ENCODE measurements around the gene IGF2.

IGF2 gene

DNA sequence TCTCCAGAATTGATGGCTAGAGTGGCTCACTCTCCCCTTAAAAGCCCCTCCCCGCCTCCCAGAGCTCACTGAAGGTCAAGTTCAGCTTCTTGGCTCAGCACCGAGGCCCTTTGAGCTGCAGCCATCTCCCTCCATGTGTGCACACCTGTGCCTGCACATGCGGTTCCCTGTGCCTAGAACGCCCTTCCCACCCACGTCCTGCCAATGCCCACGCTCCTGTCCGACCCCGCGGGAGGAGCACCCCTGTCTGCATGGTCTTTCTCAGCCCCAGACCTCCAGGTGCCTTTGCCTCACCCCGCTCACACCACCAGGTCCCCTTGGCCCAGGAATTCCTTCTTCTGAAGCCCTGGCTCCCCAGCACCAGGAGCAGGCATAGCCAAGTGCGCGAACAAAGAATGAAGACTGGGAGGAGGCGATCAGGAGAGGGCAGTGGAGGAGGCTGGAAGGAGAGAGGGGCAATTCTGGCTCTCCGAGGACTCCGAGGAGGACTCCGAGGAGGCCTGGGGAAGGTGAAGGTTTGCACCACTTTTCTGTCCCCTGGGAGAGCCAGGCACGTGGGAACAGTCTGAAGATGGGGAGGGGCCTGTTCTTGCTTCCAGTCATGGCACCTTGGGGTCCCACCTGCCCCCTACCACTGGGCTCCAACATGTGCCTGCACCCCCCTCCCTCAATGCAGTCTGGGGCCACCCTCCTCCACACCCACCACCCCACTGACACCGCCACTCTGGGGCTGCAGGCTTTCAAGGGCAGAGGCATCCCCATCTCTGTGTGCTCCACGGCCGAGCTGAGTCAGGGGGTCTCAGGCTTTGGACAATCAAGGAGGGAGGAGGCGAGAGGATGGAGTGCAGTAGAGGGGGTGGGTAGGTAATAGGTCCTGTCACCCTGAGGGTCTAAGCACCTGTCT, 17.7 kb downstream of the IGF2 start:
- H3K9ac ChIP-seq (ENCODE audit: low read length), result no peak overlapping the region
- no peaks in the 10 kb centered on the region for H3K36me3 ChIP-seq (ENCODE audit: control insufficient read depth, insufficient read depth, low read length)
- H3K4me3 ChIP-seq (ENCODE audit: low read length), result no peak overlapping the region
- peaks cover 22% of the 10 kb centered on the region for H3K27me3 ChIP-seq (ENCODE audit: control insufficient read depth, insufficient read depth, low read length)
- H3K9me3 ChIP-seq (ENCODE audit: control insufficient read depth, low read length), result no peaks in the 10 kb centered on the region
- no peaks in the 10 kb centered on the region for H3K4me1 ChIP-seq (ENCODE audit: control insufficient read depth, insufficient read depth, low read length)

DNA sequence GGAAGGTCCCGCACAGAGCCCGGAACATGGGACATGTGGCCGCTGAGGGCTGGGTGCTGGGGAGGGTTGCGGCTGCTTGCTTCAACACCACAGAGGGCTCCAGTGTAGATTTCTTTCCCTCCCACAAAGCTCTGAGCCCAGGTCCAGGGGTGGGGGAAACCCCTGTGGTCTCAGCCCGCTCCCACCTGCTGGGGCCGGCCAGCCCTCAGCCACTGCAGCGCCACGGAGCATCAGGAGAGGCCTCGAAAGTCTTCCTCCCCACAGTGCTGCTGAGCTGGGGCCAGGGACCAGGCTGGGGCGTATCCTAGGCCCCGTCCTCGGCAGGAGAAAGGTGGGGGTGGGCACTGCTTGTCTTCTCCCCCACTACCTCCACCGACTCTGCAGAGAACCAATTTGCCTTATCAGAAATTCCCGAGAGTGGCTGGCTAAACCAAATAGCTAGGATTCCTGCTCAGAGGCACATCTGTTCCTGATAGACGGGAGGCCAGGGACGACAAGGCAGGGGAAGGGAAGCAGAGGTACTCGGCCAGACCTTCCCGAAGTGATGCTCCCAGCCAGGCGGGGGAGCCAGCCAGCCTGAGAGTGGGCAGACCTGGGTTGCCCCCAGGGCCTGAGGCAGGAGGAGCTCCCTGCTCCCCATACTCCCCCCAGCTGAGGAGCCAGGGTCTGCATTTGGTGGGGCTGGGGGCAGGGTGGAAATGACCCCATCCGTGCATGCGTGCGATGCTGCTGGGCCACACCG, 18.7 kb downstream of the IGF2 start:
- H3K9ac ChIP-seq (ENCODE audit: low read length), result no peak overlapping the region
- peaks cover 22% of the 10 kb centered on the region for H3K27me3 ChIP-seq (ENCODE audit: control insufficient read depth, insufficient read depth, low read length)
- H3K4me3 ChIP-seq (ENCODE audit: low read length), result no peak overlapping the region
- H3K4me1 ChIP-seq (ENCODE audit: control insufficient read depth, insufficient read depth, low read length), result no peaks in the 10 kb centered on the region
- H3K36me3 ChIP-seq (ENCODE audit: control insufficient read depth, insufficient read depth, low read length), result no peaks in the 10 kb centered on the region
- peaks cover 4% of the 10 kb centered on the region for H3K9me3 ChIP-seq (ENCODE audit: control insufficient read depth, low read length)

DNA sequence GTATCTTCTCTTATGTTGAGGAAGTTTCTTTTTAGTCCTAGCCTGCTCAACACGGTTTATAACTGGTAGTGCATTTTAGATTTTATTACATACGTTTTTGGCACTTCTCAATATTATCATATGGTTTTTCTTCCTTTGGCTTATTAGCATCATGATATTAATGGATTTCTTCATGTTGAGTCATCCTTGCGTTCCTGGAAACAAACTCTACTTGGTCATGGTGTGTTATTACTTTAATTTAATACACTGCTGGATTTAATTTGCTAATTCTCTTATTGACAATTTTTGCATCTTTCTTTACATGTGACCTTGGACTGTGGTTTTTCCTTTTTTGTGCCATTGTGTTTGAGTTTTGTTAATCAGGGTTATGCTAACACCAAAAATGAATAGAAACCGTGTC, 20.5 kb downstream of the IGF2 start:
- H3K9ac ChIP-seq (ENCODE audit: low read length), result no peak overlapping the region
- H3K4me3 ChIP-seq (ENCODE audit: low read length), result no peak overlapping the region
- H3K36me3 ChIP-seq (ENCODE audit: control insufficient read depth, insufficient read depth, low read length), result no peaks in the 10 kb centered on the region
- H3K4me1 ChIP-seq (ENCODE audit: control insufficient read depth, insufficient read depth, low read length), result no peaks in the 10 kb centered on the region
- H3K27me3 ChIP-seq (ENCODE audit: control insufficient read depth, insufficient read depth, low read length), result peaks cover 21% of the 10 kb centered on the region
- peaks cover 4% of the 10 kb centered on the region for H3K9me3 ChIP-seq (ENCODE audit: control insufficient read depth, low read length)

DNA sequence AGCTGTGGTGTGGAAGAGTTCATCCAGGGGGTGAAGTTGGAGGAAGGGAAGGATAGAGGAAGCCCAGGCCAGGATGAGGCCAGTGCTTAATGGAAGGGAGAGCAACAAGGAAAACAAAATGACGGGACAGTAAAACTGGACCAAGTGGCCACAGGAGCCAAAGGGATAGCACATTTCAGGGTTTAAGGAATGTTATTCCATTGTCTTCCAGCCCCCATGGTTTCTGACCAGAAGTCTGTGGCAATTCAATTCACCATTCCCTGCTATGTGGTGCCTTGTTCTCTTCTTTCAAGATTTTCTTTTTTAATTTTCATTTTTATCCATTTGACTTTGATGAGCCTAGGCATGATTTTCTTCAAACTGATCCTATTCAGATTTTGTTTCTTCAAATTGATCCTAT, 22.5 kb downstream of the IGF2 start:
- no peak overlapping the region for H3K4me3 ChIP-seq (ENCODE audit: low read length)
- H3K27me3 ChIP-seq (ENCODE audit: control insufficient read depth, insufficient read depth, low read length), result peaks cover 10% of the 10 kb centered on the region
- peaks cover 4% of the 10 kb centered on the region for H3K9me3 ChIP-seq (ENCODE audit: control insufficient read depth, low read length)
- no peaks in the 10 kb centered on the region for H3K4me1 ChIP-seq (ENCODE audit: control insufficient read depth, insufficient read depth, low read length)
- H3K9ac ChIP-seq (ENCODE audit: low read length), result no peak overlapping the region
- no peaks in the 10 kb centered on the region for H3K36me3 ChIP-seq (ENCODE audit: control insufficient read depth, insufficient read depth, low read length)

DNA sequence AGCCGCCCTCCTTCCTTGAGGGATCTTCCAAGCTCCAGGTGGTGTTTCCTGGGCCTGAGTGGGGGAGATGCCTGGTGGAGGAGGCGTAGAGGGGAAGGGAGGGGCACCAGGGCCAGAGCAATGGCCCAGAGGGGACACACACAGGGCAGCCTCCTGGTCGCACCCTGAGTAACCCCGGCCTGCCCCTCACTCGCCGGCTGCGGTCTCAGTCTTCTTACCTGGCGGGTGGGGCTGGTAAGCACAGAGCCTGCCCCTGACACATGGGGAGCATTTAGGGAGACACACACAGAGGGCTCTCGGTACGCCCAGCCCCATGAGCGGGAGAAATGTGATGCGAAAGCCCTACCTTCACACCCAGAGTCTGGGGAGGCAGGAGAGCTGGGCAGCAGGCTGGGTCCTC, 23.9 kb downstream of the IGF2 start:
- H3K27me3 ChIP-seq (ENCODE audit: control insufficient read depth, insufficient read depth, low read length), result peaks cover 4% of the 10 kb centered on the region
- no peak overlapping the region for H3K4me3 ChIP-seq (ENCODE audit: low read length)
- no peaks in the 10 kb centered on the region for H3K4me1 ChIP-seq (ENCODE audit: control insufficient read depth, insufficient read depth, low read length)
- no peaks in the 10 kb centered on the region for H3K36me3 ChIP-seq (ENCODE audit: control insufficient read depth, insufficient read depth, low read length)
- H3K9ac ChIP-seq (ENCODE audit: low read length), result no peak overlapping the region
- H3K9me3 ChIP-seq (ENCODE audit: control insufficient read depth, low read length), result peaks cover 4% of the 10 kb centered on the region

DNA sequence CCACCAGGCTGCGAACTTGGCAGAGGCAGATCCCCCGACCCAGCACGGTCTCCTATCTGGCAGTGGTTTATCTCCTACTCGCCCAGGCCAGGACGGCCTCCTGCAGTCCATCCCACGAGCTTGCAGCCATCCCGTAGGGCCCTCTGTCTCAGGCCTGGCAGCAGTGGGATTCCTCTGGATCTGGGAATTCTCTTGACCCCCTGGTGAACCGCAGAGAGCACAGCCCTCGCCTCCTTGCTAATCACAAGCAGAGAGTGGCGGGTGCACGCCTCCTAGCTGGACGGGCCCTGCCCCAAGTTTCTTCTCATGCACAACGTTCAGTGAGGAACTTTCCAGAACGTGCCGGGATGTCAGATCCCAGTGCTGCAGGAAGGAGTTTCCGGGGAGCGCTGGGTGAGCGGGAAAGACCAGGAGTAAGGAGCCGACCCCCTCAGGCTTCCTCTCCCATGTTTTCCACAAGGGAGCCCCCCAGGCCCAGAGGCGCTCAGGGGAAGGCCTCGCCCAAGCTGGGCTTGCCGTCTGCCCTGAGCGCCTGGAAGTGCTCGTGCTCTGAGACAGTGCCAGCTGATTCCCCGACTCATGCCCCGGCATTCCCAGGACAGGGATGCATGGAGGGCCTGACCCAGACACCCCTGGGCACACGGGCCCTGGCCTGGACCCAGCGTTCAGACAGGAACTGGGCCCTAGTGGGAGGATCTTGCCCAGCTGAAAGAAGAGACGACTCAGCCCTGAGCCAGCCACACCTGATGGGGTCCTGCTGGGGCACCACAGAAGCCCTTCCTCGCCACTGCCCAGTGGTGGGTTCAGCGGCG, 24.6 kb downstream of the IGF2 start:
- H3K9me3 ChIP-seq (ENCODE audit: control insufficient read depth, low read length), result peaks cover 4% of the 10 kb centered on the region
- no peaks in the 10 kb centered on the region for H3K4me1 ChIP-seq (ENCODE audit: control insufficient read depth, insufficient read depth, low read length)
- H3K9ac ChIP-seq (ENCODE audit: low read length), result no peak overlapping the region
- H3K4me3 ChIP-seq (ENCODE audit: low read length), result no peak overlapping the region
- peaks cover 4% of the 10 kb centered on the region for H3K27me3 ChIP-seq (ENCODE audit: control insufficient read depth, insufficient read depth, low read length)
- H3K36me3 ChIP-seq (ENCODE audit: control insufficient read depth, insufficient read depth, low read length), result no peaks in the 10 kb centered on the region

DNA sequence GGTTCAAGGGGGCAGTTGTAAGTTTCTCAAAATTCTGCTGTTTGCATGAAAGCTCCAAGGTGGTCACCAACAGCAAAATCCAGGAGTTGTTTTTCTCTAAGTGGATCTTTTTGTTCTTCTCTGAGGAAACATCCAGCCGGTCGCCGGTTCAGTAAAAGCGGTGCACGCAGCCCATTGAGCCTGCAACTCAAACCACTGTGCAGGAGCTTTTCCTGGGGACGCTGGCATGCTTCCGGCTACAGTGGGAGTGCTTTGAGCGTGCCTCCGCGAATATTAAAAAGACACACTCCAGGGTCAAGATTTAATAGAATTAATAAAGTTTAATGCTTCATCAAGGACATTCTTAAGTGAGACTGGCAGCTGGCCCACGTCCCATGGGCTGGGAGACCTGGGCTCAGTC, 25.4 kb downstream of the IGF2 start:
- peaks cover 4% of the 10 kb centered on the region for H3K9me3 ChIP-seq (ENCODE audit: control insufficient read depth, low read length)
- no peaks in the 10 kb centered on the region for H3K4me1 ChIP-seq (ENCODE audit: control insufficient read depth, insufficient read depth, low read length)
- no peak overlapping the region for H3K4me3 ChIP-seq (ENCODE audit: low read length)
- H3K27me3 ChIP-seq (ENCODE audit: control insufficient read depth, insufficient read depth, low read length), result peaks cover 4% of the 10 kb centered on the region
- H3K36me3 ChIP-seq (ENCODE audit: control insufficient read depth, insufficient read depth, low read length), result no peaks in the 10 kb centered on the region
- no peak overlapping the region for H3K9ac ChIP-seq (ENCODE audit: low read length)

DNA sequence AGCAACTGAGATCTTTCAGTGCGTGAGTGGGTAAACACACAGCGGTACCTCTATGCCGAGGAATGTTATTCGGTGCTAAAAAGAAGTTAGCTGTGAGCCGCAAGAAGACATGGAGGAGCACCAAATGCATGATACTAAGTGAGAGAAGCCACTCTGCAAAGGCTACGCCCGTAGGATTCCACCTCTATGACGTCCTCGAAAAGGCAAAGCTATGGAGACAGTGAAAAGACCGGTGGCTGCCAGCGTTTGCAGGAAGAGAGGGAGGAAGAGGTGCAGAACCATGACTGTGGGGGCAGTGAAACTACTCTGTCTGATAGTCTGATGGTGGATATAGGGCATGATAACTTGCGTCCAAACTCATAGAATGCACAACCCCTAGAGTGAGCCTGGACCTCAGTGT, 28.7 kb downstream of the IGF2 start:
- Histone ChIP-seq H3K9ac (ENCODE audit: low read length) (no peak overlapping the region), H3K4me3 (ENCODE audit: low read length) (no peak overlapping the region), H3K4me1 (ENCODE audit: control insufficient read depth, insufficient read depth, low read length) (no peaks in the 10 kb centered on the region), H3K36me3 (ENCODE audit: control insufficient read depth, insufficient read depth, low read length) (no peaks in the 10 kb centered on the region), H3K9me3 (ENCODE audit: control insufficient read depth, low read length) (no peaks in the 10 kb centered on the region), H3K27me3 (ENCODE audit: control insufficient read depth, insufficient read depth, low read length) (peaks cover 3% of the 10 kb centered on the region)

DNA sequence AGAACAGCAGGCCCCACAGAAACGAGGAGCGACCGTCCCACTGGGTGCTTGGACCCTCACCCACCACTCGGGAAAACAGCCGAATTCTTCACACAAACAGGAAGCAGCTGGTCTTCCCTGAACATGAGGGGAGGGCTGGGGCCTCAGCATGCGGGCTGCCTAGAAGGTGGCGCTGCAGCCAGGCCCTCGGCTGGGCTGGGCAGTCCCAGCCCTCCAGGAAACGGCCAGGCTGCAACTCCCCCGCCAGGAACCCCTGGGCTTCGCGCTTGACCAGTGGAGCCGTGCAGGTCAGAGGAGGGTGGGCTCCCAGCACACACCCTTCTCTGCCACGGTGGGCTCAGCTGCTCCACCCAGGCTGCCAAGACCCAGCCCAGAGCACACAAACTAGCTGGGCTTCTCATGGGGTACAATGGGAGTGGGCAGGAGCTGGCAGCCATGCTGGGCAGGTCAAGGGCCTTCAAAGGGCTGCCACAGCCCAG, 29.6 kb downstream of the IGF2 start:
- Histone ChIP-seq H3K4me1 (ENCODE audit: control insufficient read depth, insufficient read depth, low read length) (no peaks in the 10 kb centered on the region), H3K36me3 (ENCODE audit: control insufficient read depth, insufficient read depth, low read length) (no peaks in the 10 kb centered on the region), H3K9ac (ENCODE audit: low read length) (no peak overlapping the region), H3K27me3 (ENCODE audit: control insufficient read depth, insufficient read depth, low read length) (no peaks in the 10 kb centered on the region), H3K4me3 (ENCODE audit: low read length) (no peak overlapping the region), H3K9me3 (ENCODE audit: control insufficient read depth, low read length) (no peaks in the 10 kb centered on the region)

DNA sequence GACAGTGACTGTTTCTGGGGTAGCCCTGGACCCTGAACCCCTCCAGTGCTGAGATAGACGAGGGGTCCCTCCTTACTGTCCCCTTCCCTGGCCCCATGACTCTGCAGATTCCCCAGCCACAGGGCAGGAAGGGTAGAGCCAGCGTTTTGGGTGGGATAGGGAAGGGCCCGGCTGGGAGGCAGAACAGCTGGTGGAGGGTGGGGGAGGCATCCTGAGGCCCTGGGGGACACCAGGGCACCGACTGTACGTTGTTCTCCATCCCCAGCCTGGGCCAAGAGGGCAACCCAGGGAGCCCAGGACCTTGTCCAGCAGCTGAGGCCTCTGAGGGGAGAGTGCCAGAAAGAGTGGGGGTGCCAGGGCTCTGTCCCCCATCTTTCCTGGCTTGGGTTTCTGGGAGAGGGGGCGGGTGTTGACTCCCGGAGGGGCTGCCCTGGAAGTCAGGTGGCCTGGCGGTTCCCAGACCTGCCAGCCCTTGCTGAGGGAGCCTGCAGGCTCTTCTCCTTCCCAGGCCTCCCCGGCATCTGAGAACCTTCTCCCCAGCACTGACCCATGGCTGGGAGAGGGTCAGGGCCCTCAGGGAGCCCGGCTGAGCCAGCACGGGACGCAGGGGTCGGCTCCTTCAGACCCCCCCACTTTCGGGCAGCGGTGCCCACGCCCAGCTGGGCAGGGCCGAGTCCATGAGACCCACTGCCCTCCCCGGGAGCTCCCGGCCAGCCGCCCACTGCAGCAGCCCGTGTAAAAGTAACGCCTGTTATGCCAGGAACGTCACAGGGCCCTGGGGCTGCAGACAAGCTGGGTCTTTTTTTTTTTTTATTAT, 30.3 kb downstream of the IGF2 start:
- Histone ChIP-seq H3K27me3 (ENCODE audit: control insufficient read depth, insufficient read depth, low read length) (no peaks in the 10 kb centered on the region), H3K9me3 (ENCODE audit: control insufficient read depth, low read length) (no peaks in the 10 kb centered on the region), H3K36me3 (ENCODE audit: control insufficient read depth, insufficient read depth, low read length) (no peaks in the 10 kb centered on the region), H3K4me1 (ENCODE audit: control insufficient read depth, insufficient read depth, low read length) (no peaks in the 10 kb centered on the region), H3K9ac (ENCODE audit: low read length) (no peak overlapping the region), H3K4me3 (ENCODE audit: low read length) (no peak overlapping the region)

DNA sequence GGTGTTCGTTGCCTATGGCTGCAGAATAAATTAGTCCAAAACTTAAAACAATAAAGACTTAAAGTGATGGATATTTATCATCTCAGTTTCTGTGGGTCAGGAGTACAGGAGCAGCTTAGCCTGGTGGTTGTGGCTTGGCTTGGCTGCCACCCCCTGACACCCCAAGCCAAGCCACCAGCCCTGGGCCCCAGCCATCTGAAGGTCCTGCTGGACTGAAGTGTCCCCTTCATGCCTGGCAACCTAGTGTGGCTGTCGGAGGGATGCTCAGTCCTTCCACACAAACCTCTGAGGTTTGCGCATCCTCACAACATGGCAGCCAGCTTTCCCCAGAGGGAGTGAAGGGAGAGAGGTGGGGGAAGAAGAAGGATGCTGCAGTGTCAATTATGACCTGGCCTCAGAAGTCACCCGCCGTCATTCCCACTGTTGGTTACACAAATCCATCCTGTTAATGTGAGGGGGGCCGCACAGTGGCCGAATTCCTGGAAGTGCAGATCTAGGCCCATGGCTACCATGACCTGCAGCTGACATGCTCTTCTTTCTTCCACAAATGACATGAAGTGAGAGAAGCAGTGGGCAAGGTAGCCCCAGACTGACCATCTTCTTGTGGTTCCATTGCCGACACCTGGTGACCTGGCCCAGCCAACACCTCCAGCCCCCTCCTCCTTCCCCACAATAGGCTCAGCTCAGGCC, 31.1 kb downstream of the IGF2 start:
- H3K4me3 ChIP-seq (ENCODE audit: low read length), result no peak overlapping the region
- no peaks in the 10 kb centered on the region for H3K27me3 ChIP-seq (ENCODE audit: control insufficient read depth, insufficient read depth, low read length)
- no peaks in the 10 kb centered on the region for H3K9me3 ChIP-seq (ENCODE audit: control insufficient read depth, low read length)
- H3K9ac ChIP-seq (ENCODE audit: low read length), result no peak overlapping the region
- H3K4me1 ChIP-seq (ENCODE audit: control insufficient read depth, insufficient read depth, low read length), result peaks cover 4% of the 10 kb centered on the region
- no peaks in the 10 kb centered on the region for H3K36me3 ChIP-seq (ENCODE audit: control insufficient read depth, insufficient read depth, low read length)
